AG04450 (cell line): ENCODE measurements around the gene NANOS3. TPM values are rescaled to one million over a fixed set of nuclear protein-coding genes. Genes with fewer than 3 reads are reported as not detected.

ENCODE experiments used
- CTCF ChIA-PET: fragments of 300-600, 350-600 bp; formaldehyde crosslinking; extraction: SDS; loops from one replicate; lab custom pipeline; 2022; ENCODE audit warnings: antibody characterized with exemption, inconsistent platforms; lab: Charles Lee
- POLR2A ChIA-PET: fragments of 350-600 bp; formaldehyde crosslinking; extraction: SDS; loops from one replicate; lab custom pipeline; 2021; ENCODE audit warnings: antibody characterized with exemption, inconsistent platforms; lab: Yijun Ruan, JAX
- DNase-seq: peaks from one replicate; pipeline ENCODE4 v3.0.0-alpha.2; 2011; ENCODE audit warnings: low read depth, low spot score
- H3K27ac ChIP-seq: one replicate; pipeline ENCODE4 v1.5.1; 2012; ENCODE audit warnings: low read depth, low read length, control low read depth
- H3K27me3 ChIP-seq: one replicate; pipeline ENCODE4 v1.6.0; 2012; ENCODE audit warnings: low read length; ENCODE audit not compliant: control insufficient read depth, insufficient read depth
- H3K4me3 ChIP-seq: 2 replicates; pipeline ENCODE4 v1.5.1; 2011; ENCODE audit warnings: mild to moderate bottlenecking, low read depth, low read length, control low read depth
- H3K9me3 ChIP-seq: 2 replicates; pipeline ENCODE4 v1.5.1; 2012; ENCODE audit warnings: low read length; ENCODE audit not compliant: control insufficient read depth, insufficient read depth
- CTCF ChIP-seq: IDR thresholded peaks from 2 replicates; pipeline ENCODE4 v1.5.1; 2011; ENCODE audit warnings: low read depth, low read length, control low read depth, inconsistent platforms
- polyA plus RNA-seq: library from polyadenylated mRNA; depleted of rRNA; stranded (reverse); fragments of >200 nt; gene quantifications from 2 replicates; pipeline ENCODE4 v1.2.3, GENCODE V29; 2011

Gene NANOS3
- polyA plus RNA-seq, 1 experiment = 0.36 TPM

- Histone ChIP-seq H3K9me3 (no peaks in the 10 kb centered on the region; the same call in 1 of the 2 replicates), H3K27me3 (no peaks in the 10 kb centered on the region), H3K27ac (no peak overlapping the region), H3K4me3 (no peak overlapping the region)
- POLR2A ChIA-PET = no interaction called here
- CTCF ChIA-PET = no interaction called here
- no peak for TF ChIP-seq CTCF
- no peak for DNase-seq
Measured at GRCh38 chr19:13913352-13913751, 36.4 kb downstream of the NANOS3 start.

- Histone ChIP-seq H3K27ac (no peak overlapping the region), H3K4me3 (no peak overlapping the region), H3K27me3 (no peaks in the 10 kb centered on the region), H3K9me3 (no peaks in the 10 kb centered on the region; the same call in 1 of the 2 replicates)
- ChIA-PET CTCF (no interaction called here), POLR2A (no interaction called here)
- no peak for TF ChIP-seq CTCF
- no peak for DNase-seq
Measured at GRCh38 chr19:13914777-13915176, 37.8 kb downstream of the NANOS3 start.

- H3K27ac ChIP-seq = no peak overlapping the region
- ChIA-PET CTCF (no interaction called here), POLR2A (no interaction called here)
- DNase-seq = no peak
- peaks cover 11% of the 10 kb centered on the region for H3K9me3 ChIP-seq
- no peak for TF ChIP-seq CTCF
- H3K4me3 ChIP-seq = no peak overlapping the region
- no peaks in the 10 kb centered on the region for H3K27me3 ChIP-seq
Measured at GRCh38 chr19:13917888-13918406, 41.0 kb downstream of the NANOS3 start.

- CTCF ChIA-PET = no interaction called here
- H3K27me3 ChIP-seq = no peaks in the 10 kb centered on the region
- no peak overlapping the region for H3K27ac ChIP-seq
- TF ChIP-seq CTCF = no peak
- no peak overlapping the region for H3K4me3 ChIP-seq
- H3K9me3 ChIP-seq = peaks cover 11% of the 10 kb centered on the region
- POLR2A ChIA-PET = interaction anchor here (0.7 kb wide), 1 partner anchor 12 kb away, joined by 5 read pairs; no protein-coding TSS in a partner anchor
- DNase-seq = no peak
Measured at GRCh38 chr19:13918726-13919411, 41.9 kb downstream of the NANOS3 start.

- Histone ChIP-seq H3K9me3 (peaks cover 11% of the 10 kb centered on the region), H3K27ac (no peak overlapping the region), H3K27me3 (no peaks in the 10 kb centered on the region), H3K4me3 (no peak overlapping the region)
- no peak for DNase-seq
- CTCF ChIA-PET = interaction anchor here (1.2 to 1.8 kb wide), 2 partner anchors 128 to 155 kb away, joined by 3 read pairs; no protein-coding TSS in a partner anchor
- POLR2A ChIA-PET = interaction anchor here (1.1 kb wide), 1 partner anchor 18 kb away, joined by 4 read pairs; the partner anchor contains the start of gene PODNL1
- TF ChIP-seq CTCF = no peak
Measured at GRCh38 chr19:13920524-13920923, 43.6 kb downstream of the NANOS3 start.
